ENCODE data around the gene GPATCH2.

Gene GPATCH2

DNA sequence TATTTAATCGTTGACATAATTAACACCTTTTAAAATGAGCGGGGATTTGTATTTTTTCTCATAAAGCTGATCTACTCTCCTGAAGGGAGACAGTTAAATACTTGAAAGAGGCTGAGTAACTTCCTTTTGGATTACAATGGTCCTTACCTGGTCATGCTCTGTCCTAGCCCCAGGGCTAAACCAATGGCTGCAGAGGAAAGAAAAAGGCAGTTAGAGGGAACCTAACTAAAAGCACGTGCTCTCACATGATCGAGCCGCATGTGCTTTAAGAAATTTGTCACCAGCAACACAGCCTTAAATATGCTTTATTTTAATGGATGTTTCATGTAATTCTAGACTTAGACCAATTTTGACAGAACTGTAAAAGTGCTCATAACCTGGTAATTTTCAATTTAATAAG lies 132.7 kb downstream of the GPATCH2 start:
- CTCF ChIA-PET = no interaction called here
- H3K4me3 ChIP-seq (ENCODE audit: low read depth, low read length) = no peak overlapping the region
- TF ChIP-seq, protein P1, sequence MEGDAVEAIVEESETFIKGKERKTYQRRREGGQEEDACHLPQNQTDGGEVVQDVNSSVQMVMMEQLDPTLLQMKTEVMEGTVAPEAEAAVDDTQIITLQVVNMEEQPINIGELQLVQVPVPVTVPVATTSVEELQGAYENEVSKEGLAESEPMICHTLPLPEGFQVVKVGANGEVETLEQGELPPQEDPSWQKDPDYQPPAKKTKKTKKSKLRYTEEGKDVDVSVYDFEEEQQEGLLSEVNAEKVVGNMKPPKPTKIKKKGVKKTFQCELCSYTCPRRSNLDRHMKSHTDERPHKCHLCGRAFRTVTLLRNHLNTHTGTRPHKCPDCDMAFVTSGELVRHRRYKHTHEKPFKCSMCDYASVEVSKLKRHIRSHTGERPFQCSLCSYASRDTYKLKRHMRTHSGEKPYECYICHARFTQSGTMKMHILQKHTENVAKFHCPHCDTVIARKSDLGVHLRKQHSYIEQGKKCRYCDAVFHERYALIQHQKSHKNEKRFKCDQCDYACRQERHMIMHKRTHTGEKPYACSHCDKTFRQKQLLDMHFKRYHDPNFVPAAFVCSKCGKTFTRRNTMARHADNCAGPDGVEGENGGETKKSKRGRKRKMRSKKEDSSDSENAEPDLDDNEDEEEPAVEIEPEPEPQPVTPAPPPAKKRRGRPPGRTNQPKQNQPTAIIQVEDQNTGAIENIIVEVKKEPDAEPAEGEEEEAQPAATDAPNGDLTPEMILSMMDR (IDR thresholded peaks at IDR 0.05; ENCODE audit: insufficient read depth, low read length, missing control alignments) = no peak
- POLR2A ChIA-PET = no interaction called here
- no peak for DNase-seq (ENCODE audit: low read depth, low spot score)

DNA sequence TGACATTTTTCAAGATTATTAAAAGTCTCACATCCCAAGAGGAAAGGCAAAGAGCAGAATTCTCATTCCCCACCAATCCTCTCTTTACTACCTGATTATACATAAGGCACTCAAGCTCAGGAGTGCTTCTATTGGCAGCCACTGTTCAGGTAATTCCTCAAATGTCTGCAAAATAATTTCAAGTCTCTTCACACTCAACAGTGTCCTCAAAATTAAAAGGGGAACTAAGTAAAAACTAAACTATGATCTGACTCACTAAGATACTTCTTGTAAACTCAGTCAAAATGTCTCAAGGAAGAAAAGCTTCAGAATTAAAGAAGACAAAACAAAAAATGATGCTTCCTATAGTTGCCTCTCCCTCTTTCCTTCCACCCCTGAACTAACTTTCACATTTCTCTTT lies 135.6 kb downstream of the GPATCH2 start:
- DNase-seq (ENCODE audit: low read depth, low spot score) = no peak
- POLR2A ChIA-PET = no interaction called here

DNA sequence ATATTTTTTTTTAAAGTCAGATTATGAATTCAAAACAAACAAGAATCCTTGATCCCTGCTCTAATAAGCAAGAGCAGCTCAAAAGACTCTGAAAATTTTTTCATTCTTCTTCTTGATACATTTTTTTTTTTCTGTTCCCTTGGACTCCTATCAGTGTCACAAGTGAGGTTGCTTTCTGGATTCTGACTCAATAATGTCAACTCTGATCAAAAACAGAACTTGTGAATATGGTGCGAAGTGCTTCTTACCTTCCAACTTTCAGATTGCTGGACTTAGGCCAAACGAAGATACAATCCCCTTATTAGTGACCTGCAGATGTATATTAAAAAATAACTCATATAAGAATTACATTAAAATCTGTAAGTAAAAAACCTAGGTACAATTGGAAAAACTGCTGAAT lies 136.1 kb downstream of the GPATCH2 start:
- POLR2A ChIA-PET = no interaction called here
- TF ChIP-seq, protein P1 (IDR thresholded peaks at IDR 0.05; ENCODE audit: insufficient read depth, low read length, missing control alignments) = no peak
- H3K4me3 ChIP-seq (ENCODE audit: low read depth, low read length) = no peak overlapping the region
- no peak for DNase-seq (ENCODE audit: low read depth, low spot score)
- CTCF ChIA-PET = no interaction called here

More for the DNA sequence above, 135.6 kb downstream of the GPATCH2 start:
- TF ChIP-seq, protein P1 (IDR thresholded peaks at IDR 0.05; ENCODE audit: insufficient read depth, low read length, missing control alignments) = no peak
- H3K4me3 ChIP-seq (ENCODE audit: low read depth, low read length) = no peak overlapping the region
- CTCF ChIA-PET = no interaction called here

DNA sequence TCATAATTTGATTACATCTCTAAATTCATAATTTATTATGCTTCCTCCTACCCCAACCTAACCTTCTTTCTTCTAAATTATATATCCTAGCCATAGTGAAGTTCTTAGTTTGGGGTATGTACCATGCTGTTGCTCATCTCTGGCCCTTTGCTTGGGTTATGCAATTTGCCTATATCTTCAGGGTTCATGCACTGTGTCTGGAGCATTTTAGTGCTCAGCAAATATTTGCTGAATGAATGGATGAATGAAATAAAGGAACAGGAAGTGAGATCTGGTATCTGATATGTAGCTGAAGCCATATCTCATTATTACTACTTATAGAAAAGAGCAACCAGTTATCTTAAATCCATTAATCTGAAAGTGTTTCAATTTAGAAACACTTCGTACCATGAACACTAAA lies 137.6 kb downstream of the GPATCH2 start:
- ChIA-PET CTCF (no interaction called here), POLR2A (no interaction called here)
- TF ChIP-seq, protein P1 (IDR thresholded peaks at IDR 0.05; ENCODE audit: insufficient read depth, low read length, missing control alignments) = no peak
- DNase-seq (ENCODE audit: low read depth, low spot score) = no peak
- H3K4me3 ChIP-seq (ENCODE audit: low read depth, low read length) = no peak overlapping the region

DNA sequence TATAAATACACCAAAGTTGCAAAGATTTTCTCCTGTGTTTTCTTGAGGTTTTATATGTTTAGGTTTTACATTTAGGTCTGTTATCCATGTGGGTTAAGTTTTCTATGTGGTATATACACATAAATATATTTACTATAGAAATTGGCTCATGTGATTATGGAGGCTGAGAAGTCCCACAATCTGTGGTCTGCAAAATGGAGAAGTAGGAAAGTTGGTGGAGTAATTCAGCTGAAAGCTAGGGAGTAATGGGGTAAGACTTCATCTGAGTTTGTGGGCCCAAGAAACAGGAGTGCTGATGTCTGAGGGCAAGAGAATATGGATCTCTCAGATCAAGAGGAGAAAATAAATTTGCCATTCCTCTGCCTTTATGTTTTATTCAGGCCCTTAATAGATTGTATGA lies 146.0 kb downstream of the GPATCH2 start:
- TF ChIP-seq, protein P1 (IDR thresholded peaks at IDR 0.05; ENCODE audit: insufficient read depth, low read length, missing control alignments) = no peak
- POLR2A ChIA-PET = no interaction called here
- CTCF ChIA-PET = no interaction called here

DNA sequence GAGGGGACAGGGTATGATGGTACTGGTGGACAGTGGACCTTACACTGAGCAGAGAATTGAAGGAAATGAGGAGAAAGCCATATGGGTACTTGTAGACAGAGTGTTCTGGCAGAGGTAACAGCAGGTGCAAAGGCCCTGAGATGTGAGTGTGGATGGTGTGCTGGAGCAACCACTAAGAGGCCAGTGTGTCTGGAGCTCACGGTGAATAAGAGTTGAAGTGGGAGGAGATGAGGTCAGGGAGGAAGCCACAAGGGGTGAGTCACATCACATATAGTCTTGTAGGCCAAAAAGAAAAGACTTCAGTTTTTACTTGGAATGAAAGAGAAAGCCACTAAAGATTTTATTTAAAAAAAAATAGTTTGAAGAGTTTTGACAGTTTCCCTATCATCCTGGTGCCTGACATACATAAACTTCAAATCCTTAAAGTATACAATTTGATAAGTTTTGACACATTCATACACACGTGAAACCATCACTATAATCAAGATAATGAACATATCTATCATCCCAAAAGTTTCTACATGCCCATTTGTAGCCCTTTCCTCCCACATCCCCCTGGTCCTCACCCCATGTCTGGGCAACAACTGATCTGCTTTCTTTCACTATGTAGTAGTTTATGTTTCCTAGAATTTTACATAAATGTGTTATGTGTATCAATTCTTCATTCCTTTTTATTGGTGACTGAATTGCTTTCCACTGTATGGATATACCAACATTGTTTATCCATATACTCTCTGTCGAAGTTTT lies 148.4 kb downstream of the GPATCH2 start:
- ChIA-PET CTCF (no interaction called here), POLR2A (interaction anchor here (0.9 kb wide), 1 partner anchor 68 kb away, joined by 3 read pairs; no protein-coding TSS in a partner anchor)
- TF ChIP-seq, protein P1 (IDR thresholded peaks at IDR 0.05; ENCODE audit: insufficient read depth, low read length, missing control alignments) = no peak
- no peak overlapping the region for H3K4me3 ChIP-seq (ENCODE audit: low read depth, low read length)
- DNase-seq (ENCODE audit: low read depth, low spot score) = peak; percentile 62

More for the DNA sequence above, 146.0 kb downstream of the GPATCH2 start:
- no peak overlapping the region for H3K4me3 ChIP-seq (ENCODE audit: low read depth, low read length)
- no peak for DNase-seq (ENCODE audit: low read depth, low spot score)

All from AG04449 (cell line).